Fibroblast of lung (primary cell): ENCODE measurements around the gene ANO1.

Experiments used
- EZH2 ChIP-seq: IDR thresholded peaks from 2 replicates; pipeline ENCODE4 v1.5.1; 2012; ENCODE audit warnings: low read length, control low read depth, mild to moderate bottlenecking; ENCODE audit errors: missing control alignments
- TF ChIP-seq, protein P1 (sequence below), 2 donors: IDR thresholded peaks in 1 of 2; conservative IDR thresholded peaks in 1 of 2; 1 replicate in 1 of 2; 2 replicates in 1 of 2; pipeline ENCODE4 v1.5.1; 2011 to 2012; ENCODE audit warnings: low read length in 2 of 2, control low read depth in 1 of 2, inconsistent platforms in 1 of 2, low read depth in 1 of 2, mild to moderate bottlenecking in 1 of 2

DNA sequence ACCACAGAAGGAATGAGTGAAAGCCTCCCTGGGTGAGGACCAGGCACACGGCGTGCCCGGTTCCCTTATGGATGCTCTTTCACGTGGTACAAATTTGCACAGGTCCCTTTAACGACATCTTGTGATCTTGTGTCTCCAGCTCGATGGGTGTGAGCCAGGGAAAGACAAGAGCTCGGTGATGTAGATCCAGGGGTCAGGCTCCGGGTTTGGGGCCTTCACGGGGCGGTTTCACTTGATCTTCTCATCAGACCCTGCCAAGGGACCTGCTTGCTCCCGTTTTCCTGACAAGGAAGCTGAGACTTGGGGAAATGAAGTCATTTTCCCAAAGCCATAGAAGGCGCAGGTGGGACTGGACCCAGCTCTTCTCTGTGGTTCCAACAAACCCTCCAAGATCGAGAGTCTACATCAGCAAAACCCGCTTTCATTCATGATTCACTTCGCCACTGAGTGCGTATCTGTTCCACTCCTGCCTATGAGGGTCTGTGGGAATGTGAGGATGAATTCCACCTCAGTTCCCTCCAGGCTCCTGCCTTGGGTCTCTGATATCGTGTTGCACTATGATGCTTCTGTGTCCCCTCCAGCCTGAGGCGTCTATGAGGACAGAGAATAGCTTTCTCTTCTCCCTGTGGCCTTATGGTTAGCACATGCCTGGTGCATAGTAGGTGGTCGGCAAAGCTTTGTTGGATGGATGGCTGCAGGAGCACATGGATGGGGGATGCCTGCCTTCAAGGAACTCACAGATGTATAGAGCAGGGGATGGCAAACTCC lies 45.0 kb upstream of the ANO1 start:
- TF ChIP-seq EZH2: no peak
- TF ChIP-seq, protein P1, sequence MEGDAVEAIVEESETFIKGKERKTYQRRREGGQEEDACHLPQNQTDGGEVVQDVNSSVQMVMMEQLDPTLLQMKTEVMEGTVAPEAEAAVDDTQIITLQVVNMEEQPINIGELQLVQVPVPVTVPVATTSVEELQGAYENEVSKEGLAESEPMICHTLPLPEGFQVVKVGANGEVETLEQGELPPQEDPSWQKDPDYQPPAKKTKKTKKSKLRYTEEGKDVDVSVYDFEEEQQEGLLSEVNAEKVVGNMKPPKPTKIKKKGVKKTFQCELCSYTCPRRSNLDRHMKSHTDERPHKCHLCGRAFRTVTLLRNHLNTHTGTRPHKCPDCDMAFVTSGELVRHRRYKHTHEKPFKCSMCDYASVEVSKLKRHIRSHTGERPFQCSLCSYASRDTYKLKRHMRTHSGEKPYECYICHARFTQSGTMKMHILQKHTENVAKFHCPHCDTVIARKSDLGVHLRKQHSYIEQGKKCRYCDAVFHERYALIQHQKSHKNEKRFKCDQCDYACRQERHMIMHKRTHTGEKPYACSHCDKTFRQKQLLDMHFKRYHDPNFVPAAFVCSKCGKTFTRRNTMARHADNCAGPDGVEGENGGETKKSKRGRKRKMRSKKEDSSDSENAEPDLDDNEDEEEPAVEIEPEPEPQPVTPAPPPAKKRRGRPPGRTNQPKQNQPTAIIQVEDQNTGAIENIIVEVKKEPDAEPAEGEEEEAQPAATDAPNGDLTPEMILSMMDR (conservative IDR thresholded peaks at IDR 0.05 in 1 of 2, IDR thresholded peaks at IDR 0.05 in 1 of 2; ENCODE audit: low read depth in 1 of 2, low read length in 2 of 2): no peak
